ENCODE data around the gene PDZK1IP1.

The PDZK1IP1 gene

GRCh38 chr1:47189844-47190508, at the start of gene PDZK1IP1:
PDZK1IP1 (minus strand) TSS chr1:47190036; CDS start chr1:47189932, 104 bp downstream.
- no peaks in the 10 kb centered on the region for H3K9me3 Mint-ChIP-seq
- DNase-seq (ENCODE audit: low spot score in 2 of 2), result peak in 1 of 2 donors; percentile 12
- peaks cover 7% of the 10 kb centered on the region for H3K4me1 Mint-ChIP-seq
- peaks cover 15% of the 10 kb centered on the region for H3K27me3 Mint-ChIP-seq
- no peak within 1 kb of the TSS for H3K4me3 Mint-ChIP-seq
- H3K27ac Mint-ChIP-seq (ENCODE audit: low read depth), result no peak within 1 kb of the TSS
- H3K36me3 Mint-ChIP-seq (ENCODE audit: insufficient read depth), result peaks cover 2% of the 10 kb centered on the region
- no peak for ATAC-seq (replicated peaks; ENCODE audit: extremely low read depth, poor library complexity, severe bottlenecking)

- no peak for DNase-seq (ENCODE audit: low spot score in 2 of 2)
- Mint-ChIP-seq H3K27ac (ENCODE audit: low read depth) (no peak overlapping the region), H3K9me3 (no peaks in the 10 kb centered on the region), H3K27me3 (peaks cover 43% of the 10 kb centered on the region), H3K4me3 (no peak overlapping the region), H3K4me1 (peaks cover 6% of the 10 kb centered on the region), H3K36me3 (ENCODE audit: insufficient read depth) (no peaks in the 10 kb centered on the region)
- no peak for ATAC-seq (replicated peaks; ENCODE audit: extremely low read depth, poor library complexity, severe bottlenecking)
These were observed 49.2 kb upstream of the PDZK1IP1 start for GRCh38 chr1:47238935-47239592.

GRCh38 chr1:47235806-47236205, 46.0 kb upstream of the PDZK1IP1 start:
- no peak for DNase-seq (ENCODE audit: low spot score in 2 of 2)
- Mint-ChIP-seq H3K27ac (ENCODE audit: low read depth) (no peak overlapping the region), H3K36me3 (ENCODE audit: insufficient read depth) (peaks cover 4% of the 10 kb centered on the region), H3K27me3 (peaks cover 10% of the 10 kb centered on the region), H3K4me1 (peaks cover 24% of the 10 kb centered on the region), H3K9me3 (no peaks in the 10 kb centered on the region), H3K4me3 (no peak overlapping the region)
- no peak for ATAC-seq (replicated peaks; ENCODE audit: extremely low read depth, poor library complexity, severe bottlenecking)

- H3K27ac Mint-ChIP-seq (ENCODE audit: low read depth), result no peak overlapping the region
- peaks cover 5% of the 10 kb centered on the region for H3K36me3 Mint-ChIP-seq (ENCODE audit: insufficient read depth)
- H3K4me1 Mint-ChIP-seq, result peaks cover 29% of the 10 kb centered on the region
- DNase-seq (ENCODE audit: low spot score in 2 of 2), result no peak
- peaks cover 10% of the 10 kb centered on the region for H3K27me3 Mint-ChIP-seq
- no peak overlapping the region for H3K4me3 Mint-ChIP-seq
- no peak for ATAC-seq (replicated peaks; ENCODE audit: extremely low read depth, poor library complexity, severe bottlenecking)
- H3K9me3 Mint-ChIP-seq, result no peaks in the 10 kb centered on the region
These were observed 45.4 kb upstream of the PDZK1IP1 start for GRCh38 chr1:47235241-47235681.

- Mint-ChIP-seq H3K36me3 (ENCODE audit: insufficient read depth) (peaks cover 7% of the 10 kb centered on the region), H3K27ac (ENCODE audit: low read depth) (no peak overlapping the region), H3K4me1 (peaks cover 31% of the 10 kb centered on the region), H3K4me3 (no peak overlapping the region), H3K9me3 (no peaks in the 10 kb centered on the region), H3K27me3 (peaks cover 10% of the 10 kb centered on the region)
- ATAC-seq (replicated peaks; ENCODE audit: extremely low read depth, poor library complexity, severe bottlenecking) (no peak), DNase-seq (ENCODE audit: low spot score in 2 of 2) (no peak)
These were observed 43.4 kb upstream of the PDZK1IP1 start for GRCh38 chr1:47233186-47233585.

- peaks cover 31% of the 10 kb centered on the region for H3K4me1 Mint-ChIP-seq
- ATAC-seq (replicated peaks; ENCODE audit: extremely low read depth, poor library complexity, severe bottlenecking) (no peak), DNase-seq (ENCODE audit: low spot score in 2 of 2) (no peak)
- H3K9me3 Mint-ChIP-seq, result no peaks in the 10 kb centered on the region
- peaks cover 3% of the 10 kb centered on the region for H3K27me3 Mint-ChIP-seq
- H3K36me3 Mint-ChIP-seq (ENCODE audit: insufficient read depth), result peaks cover 7% of the 10 kb centered on the region
- peak within 1 kb of the TSS; percentile 77 for H3K4me3 Mint-ChIP-seq
- no peak within 1 kb of the TSS for H3K27ac Mint-ChIP-seq (ENCODE audit: low read depth)
These were observed 42.5 kb upstream of the PDZK1IP1 start, which contains the start of gene TAL1 for GRCh38 chr1:47232187-47232874. TAL1 (minus strand) TSS chr1:47232225; CDS start chr1:47225888, 6,337 bp downstream.

- Mint-ChIP-seq H3K4me3 (peak overlapping the region; percentile 77), H3K4me1 (peaks cover 31% of the 10 kb centered on the region), H3K36me3 (ENCODE audit: insufficient read depth) (peaks cover 7% of the 10 kb centered on the region), H3K27ac (ENCODE audit: low read depth) (no peak overlapping the region), H3K27me3 (no peaks in the 10 kb centered on the region), H3K9me3 (no peaks in the 10 kb centered on the region)
- ATAC-seq (replicated peaks; ENCODE audit: extremely low read depth, poor library complexity, severe bottlenecking) (no peak), DNase-seq (ENCODE audit: low spot score in 2 of 2) (no peak)
These were observed 41.7 kb upstream of the PDZK1IP1 start for GRCh38 chr1:47231301-47232186.

GRCh38 chr1:47230692-47231300, 41.0 kb upstream of the PDZK1IP1 start:
- H3K27ac Mint-ChIP-seq (ENCODE audit: low read depth), result no peak overlapping the region
- peak; percentile 26 for ATAC-seq (replicated peaks; ENCODE audit: extremely low read depth, poor library complexity, severe bottlenecking)
- H3K4me1 Mint-ChIP-seq, result peaks cover 31% of the 10 kb centered on the region
- peaks cover 7% of the 10 kb centered on the region for H3K36me3 Mint-ChIP-seq (ENCODE audit: insufficient read depth)
- no peaks in the 10 kb centered on the region for H3K27me3 Mint-ChIP-seq
- no peaks in the 10 kb centered on the region for H3K9me3 Mint-ChIP-seq
- no peak for DNase-seq (ENCODE audit: low spot score in 2 of 2)
- H3K4me3 Mint-ChIP-seq, result peak overlapping the region; percentile 77

GRCh38 chr1:47229886-47230691, 40.3 kb upstream of the PDZK1IP1 start:
- Mint-ChIP-seq H3K4me1 (peaks cover 31% of the 10 kb centered on the region), H3K27ac (ENCODE audit: low read depth) (no peak overlapping the region), H3K27me3 (no peaks in the 10 kb centered on the region), H3K36me3 (ENCODE audit: insufficient read depth) (peaks cover 7% of the 10 kb centered on the region), H3K4me3 (peak overlapping the region; percentile 52), H3K9me3 (no peaks in the 10 kb centered on the region)
- ATAC-seq (replicated peaks; ENCODE audit: extremely low read depth, poor library complexity, severe bottlenecking) (no peak), DNase-seq (ENCODE audit: low spot score in 2 of 2) (no peak)

- DNase-seq (ENCODE audit: low spot score in 2 of 2) (no peak), ATAC-seq (replicated peaks; ENCODE audit: extremely low read depth, poor library complexity, severe bottlenecking) (no peak)
- peaks cover 7% of the 10 kb centered on the region for H3K36me3 Mint-ChIP-seq (ENCODE audit: insufficient read depth)
- peaks cover 31% of the 10 kb centered on the region for H3K4me1 Mint-ChIP-seq
- no peak overlapping the region for H3K27ac Mint-ChIP-seq (ENCODE audit: low read depth)
- H3K9me3 Mint-ChIP-seq, result no peaks in the 10 kb centered on the region
- H3K4me3 Mint-ChIP-seq, result peak overlapping the region; percentile 23
- H3K27me3 Mint-ChIP-seq, result no peaks in the 10 kb centered on the region
These were observed 39.4 kb upstream of the PDZK1IP1 start for GRCh38 chr1:47229031-47229885.

- Mint-ChIP-seq H3K9me3 (no peaks in the 10 kb centered on the region), H3K4me3 (no peak overlapping the region), H3K27ac (ENCODE audit: low read depth) (no peak overlapping the region), H3K27me3 (no peaks in the 10 kb centered on the region), H3K36me3 (ENCODE audit: insufficient read depth) (peaks cover 7% of the 10 kb centered on the region), H3K4me1 (peaks cover 31% of the 10 kb centered on the region)
- no peak for DNase-seq (ENCODE audit: low spot score in 2 of 2)
- ATAC-seq (replicated peaks; ENCODE audit: extremely low read depth, poor library complexity, severe bottlenecking), result no peak
These were observed 38.8 kb upstream of the PDZK1IP1 start for GRCh38 chr1:47228644-47229030.

Data from central memory CD8-positive, alpha-beta T cell (primary cell).